Trophoblast cell (in vitro differentiated cells and primary cell): ENCODE results near the gene LSS.

Source experiments
- DNase-seq, 2 donors: peaks; one replicate each; pipeline ENCODE4 v3.0.0-alpha.2; 2016
- H2AFZ ChIP-seq: 2 replicates; pipeline ENCODE4 v1.6.1; 2013; ENCODE audit warnings: low read length, moderate library complexity, mild to moderate bottlenecking; ENCODE audit not compliant: insufficient read depth, poor library complexity
- H2AK5ac ChIP-seq: 2 replicates; pipeline ENCODE4 v1.6.1; 2013; ENCODE audit warnings: mild to moderate bottlenecking, low read length
- H2BK120ac ChIP-seq: 2 replicates; pipeline ENCODE4 v1.6.1; 2013; ENCODE audit warnings: low read length, mild to moderate bottlenecking, moderate library complexity; ENCODE audit not compliant: insufficient read depth, poor library complexity
- H2BK12ac ChIP-seq: 2 replicates; pipeline ENCODE4 v1.6.1; 2013; ENCODE audit warnings: mild to moderate bottlenecking, low read length, moderate library complexity
- H2BK5ac ChIP-seq: 2 replicates; pipeline ENCODE4 v1.6.1; 2013; ENCODE audit warnings: low read length, low read depth, moderate library complexity, mild to moderate bottlenecking; ENCODE audit not compliant: poor library complexity
- H3K14ac ChIP-seq: 2 replicates; pipeline ENCODE4 v1.6.1; 2013; ENCODE audit warnings: mild to moderate bottlenecking, low read length
- H3K18ac ChIP-seq: 2 replicates; pipeline ENCODE4 v1.6.1; 2013; ENCODE audit warnings: mild to moderate bottlenecking, low read length
- H3K23ac ChIP-seq: 2 replicates; pipeline ENCODE4 v1.6.1; 2013; ENCODE audit warnings: low read length
- H3K27ac ChIP-seq: 2 replicates; pipeline ENCODE4 v1.5.1; 2013; ENCODE audit warnings: low read depth, mild to moderate bottlenecking, inconsistent platforms, low read length, moderate library complexity
- H3K27me3 ChIP-seq: 2 replicates; pipeline ENCODE4 v1.6.1; 2013; ENCODE audit warnings: inconsistent platforms, mild to moderate bottlenecking, low read length, moderate library complexity; ENCODE audit not compliant: insufficient read depth
- H3K36me3 ChIP-seq, 2 experiments: 1 replicate in 1 of 2; 2 replicates in 1 of 2; pipeline ENCODE4 v1.6.1; 2013; ENCODE audit warnings: low read length in 2 of 2, mild to moderate bottlenecking in 2 of 2, moderate library complexity in 1 of 2; ENCODE audit not compliant: insufficient read depth in 2 of 2, control insufficient read depth in 1 of 2
- H3K4ac ChIP-seq: 2 replicates; pipeline ENCODE4 v1.6.1; 2013; ENCODE audit warnings: low read depth, mild to moderate bottlenecking, low read length, moderate library complexity
- H3K4me1 ChIP-seq, 2 experiments: 1 replicate in 1 of 2; 2 replicates in 1 of 2; pipeline ENCODE4 v1.6.1; 2013; ENCODE audit warnings: low read length in 2 of 2, mild to moderate bottlenecking in 2 of 2, moderate library complexity in 1 of 2; ENCODE audit not compliant: insufficient read depth in 2 of 2, control insufficient read depth in 1 of 2
- H3K4me2 ChIP-seq: 2 replicates; pipeline ENCODE4 v1.6.1; 2013; ENCODE audit warnings: inconsistent platforms, mild to moderate bottlenecking, low read length, moderate library complexity
- H3K4me3 ChIP-seq: 2 replicates; pipeline ENCODE4 v1.5.1; 2013; ENCODE audit warnings: mild to moderate bottlenecking, low read depth, low read length, inconsistent platforms
- H3K79me1 ChIP-seq: one replicate; pipeline ENCODE4 v1.6.1; 2013; ENCODE audit warnings: low read length
- H3K79me2 ChIP-seq: 2 replicates; pipeline ENCODE4 v1.6.1; 2013; ENCODE audit warnings: low read length, mild to moderate bottlenecking; ENCODE audit not compliant: control insufficient read depth, insufficient read depth, poor library complexity
- H3K9ac ChIP-seq: 2 replicates; pipeline ENCODE4 v1.6.1; 2013; ENCODE audit warnings: mild to moderate bottlenecking, low read length
- H3K9me3 ChIP-seq: 2 replicates; pipeline ENCODE4 v1.6.1; 2013; ENCODE audit warnings: low read depth, mild to moderate bottlenecking, control low read depth, inconsistent platforms, low read length; ENCODE audit not compliant: insufficient read depth
- H4K12ac ChIP-seq: 2 replicates; pipeline ENCODE4 v1.6.1; 2013; ENCODE audit warnings: low read depth, mild to moderate bottlenecking, low read length, moderate library complexity
- H4K8ac ChIP-seq: 2 replicates; pipeline ENCODE4 v1.6.1; 2013; ENCODE audit warnings: low read depth, mild to moderate bottlenecking, low read length, moderate library complexity
- H4K91ac ChIP-seq: one replicate; pipeline ENCODE4 v1.6.1; 2013; ENCODE audit warnings: low read depth, mild to moderate bottlenecking, low read length, moderate library complexity
- WGBS: extraction: QIAGEN DNeasy Blood & Tissue Kit; methylation state at CpG from one replicate; pipeline ENCODE4 v1.1.7; 2013; ENCODE audit warnings: missing lambda C conversion rate; ENCODE audit not compliant: insufficient read length, insufficient coverage; ENCODE audit errors: extremely low coverage; 5-methylcytosine and 5-hydroxymethylcytosine counted together

LSS gene

DNA sequence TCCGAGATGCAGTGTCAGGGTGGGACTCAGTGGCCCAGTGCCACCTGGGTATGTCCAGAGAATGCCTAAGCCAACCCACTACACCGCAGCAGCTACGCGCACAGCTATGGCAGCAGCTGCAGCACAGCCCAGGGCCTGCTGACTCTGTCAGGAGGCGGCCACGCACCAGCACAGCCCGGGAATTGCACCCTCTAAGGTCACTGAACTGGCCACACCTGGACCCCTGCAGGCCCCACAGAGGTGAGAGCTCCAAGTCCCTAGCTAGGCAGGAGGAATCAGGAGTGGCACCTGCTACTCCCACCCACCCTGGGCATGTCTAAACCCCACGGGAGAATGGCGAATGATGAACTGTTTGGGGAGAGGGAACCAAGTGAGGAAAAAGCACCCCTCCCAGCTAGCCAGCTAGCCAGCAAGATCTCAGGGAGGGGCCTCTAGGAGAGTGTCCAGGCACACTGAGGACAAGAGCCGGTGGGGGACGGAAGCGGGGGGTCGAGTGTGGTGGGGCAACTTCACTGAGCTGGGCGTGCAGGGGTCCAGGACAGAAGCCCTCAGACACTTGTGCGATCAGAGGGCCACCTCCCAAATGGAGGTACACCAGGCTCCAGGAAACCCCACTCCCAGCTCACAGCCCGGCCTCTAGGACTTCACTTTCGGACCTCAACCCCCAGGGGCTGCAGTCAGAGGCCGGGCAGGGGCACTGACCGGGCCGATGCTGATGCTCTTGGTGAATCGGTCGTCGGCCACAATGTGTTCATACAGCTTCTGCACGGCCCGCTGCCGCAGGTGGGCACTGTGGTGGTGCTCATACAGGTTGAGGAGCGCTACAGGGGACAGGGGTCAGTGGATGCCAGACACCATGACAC lies 13.9 kb downstream of the LSS start:
- DNase-seq: no peak

DNA sequence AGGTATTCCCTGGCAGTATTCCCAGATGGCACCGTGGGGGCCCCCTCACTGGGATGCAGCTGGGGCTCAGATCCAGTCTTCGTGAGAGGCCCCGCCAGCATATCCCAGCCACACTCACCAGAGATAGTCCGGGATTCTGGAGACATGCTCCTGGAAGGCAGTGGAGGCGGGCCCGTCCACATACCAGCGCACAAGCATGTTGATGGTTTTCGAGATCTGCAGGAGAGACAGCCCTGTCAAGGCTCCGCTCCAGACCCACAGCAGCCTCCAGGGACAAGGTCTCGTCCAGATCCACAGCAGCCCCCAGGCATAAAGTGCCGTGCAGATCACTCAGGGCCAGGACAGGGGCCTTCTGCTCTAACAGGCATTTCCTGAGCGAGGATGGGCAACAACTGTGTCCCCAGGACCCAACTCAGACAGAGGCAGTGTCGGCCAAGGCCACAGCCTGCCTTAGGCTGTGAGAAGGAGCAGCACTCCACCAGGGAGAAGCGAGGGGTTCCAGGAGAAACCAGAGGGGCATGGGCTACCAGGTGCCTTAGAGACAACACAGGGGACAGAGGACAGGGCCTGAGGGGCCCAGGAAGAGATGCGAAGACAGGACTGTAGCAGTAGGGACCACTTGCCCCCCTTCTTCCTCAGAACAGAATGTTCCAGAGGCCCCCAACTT lies 14.8 kb downstream of the LSS start:
- Histone ChIP-seq H3K4me1 (peaks cover 19 to 24% of the 10 kb centered on the region in 2 experiments), H4K12ac (no peak overlapping the region), H4K8ac (no peak overlapping the region), H3K14ac (no peak overlapping the region), H2AK5ac (peak overlapping the region; percentile 22), H3K79me2 (peaks cover 2% of the 10 kb centered on the region), H4K91ac (peak overlapping the region; percentile 45), H3K4me2 (no peak overlapping the region), H2BK120ac (peak overlapping the region; percentile 13), H3K79me1 (peaks cover 11% of the 10 kb centered on the region), H3K4ac (no peak overlapping the region), H3K9ac (no peak overlapping the region), H3K4me3 (no peak overlapping the region), H3K36me3 (peaks cover 69 to 75% of the 10 kb centered on the region in 2 experiments), H3K23ac (no peak overlapping the region), H3K9me3 (no peaks in the 10 kb centered on the region), H3K27me3 (no peaks in the 10 kb centered on the region), H3K18ac (peak overlapping the region; percentile 60), H3K27ac (peak overlapping the region; percentile 48), H2AFZ (no peak overlapping the region), H2BK5ac (peak overlapping the region; percentile 2), H2BK12ac (no peak overlapping the region)
- WGBS: no CpG with 5 or more reads among the region's 15 CpGs
- DNase-seq: peak; percentile 89 to 92

More for the DNA sequence above, 13.9 kb downstream of the LSS start:
- peak overlapping the region; percentile 7 for H4K91ac ChIP-seq
- H2BK120ac ChIP-seq: no peak overlapping the region
- H2BK5ac ChIP-seq: no peak overlapping the region
- WGBS: no CpG with 5 or more reads among the region's 27 CpGs
- no peak overlapping the region for H2AK5ac ChIP-seq
- no peak overlapping the region for H3K4ac ChIP-seq
- H3K4me2 ChIP-seq: no peak overlapping the region
- no peak overlapping the region for H3K18ac ChIP-seq
- H3K79me2 ChIP-seq: peaks cover 2% of the 10 kb centered on the region
- H3K36me3 ChIP-seq: peaks cover 69 to 74% of the 10 kb centered on the region in 2 experiments
- H3K4me1 ChIP-seq: peaks cover 19 to 24% of the 10 kb centered on the region in 2 experiments
- H4K8ac ChIP-seq: no peak overlapping the region
- H3K4me3 ChIP-seq: no peak overlapping the region
- H3K9me3 ChIP-seq: no peaks in the 10 kb centered on the region
- no peak overlapping the region for H2AFZ ChIP-seq
- no peak overlapping the region for H3K9ac ChIP-seq
- peak overlapping the region; percentile 22 for H3K14ac ChIP-seq
- no peaks in the 10 kb centered on the region for H3K27me3 ChIP-seq
- H2BK12ac ChIP-seq: no peak overlapping the region
- no peak overlapping the region for H3K27ac ChIP-seq
- H3K23ac ChIP-seq: no peak overlapping the region
- H3K79me1 ChIP-seq: peaks cover 11% of the 10 kb centered on the region
- no peak overlapping the region for H4K12ac ChIP-seq

DNA sequence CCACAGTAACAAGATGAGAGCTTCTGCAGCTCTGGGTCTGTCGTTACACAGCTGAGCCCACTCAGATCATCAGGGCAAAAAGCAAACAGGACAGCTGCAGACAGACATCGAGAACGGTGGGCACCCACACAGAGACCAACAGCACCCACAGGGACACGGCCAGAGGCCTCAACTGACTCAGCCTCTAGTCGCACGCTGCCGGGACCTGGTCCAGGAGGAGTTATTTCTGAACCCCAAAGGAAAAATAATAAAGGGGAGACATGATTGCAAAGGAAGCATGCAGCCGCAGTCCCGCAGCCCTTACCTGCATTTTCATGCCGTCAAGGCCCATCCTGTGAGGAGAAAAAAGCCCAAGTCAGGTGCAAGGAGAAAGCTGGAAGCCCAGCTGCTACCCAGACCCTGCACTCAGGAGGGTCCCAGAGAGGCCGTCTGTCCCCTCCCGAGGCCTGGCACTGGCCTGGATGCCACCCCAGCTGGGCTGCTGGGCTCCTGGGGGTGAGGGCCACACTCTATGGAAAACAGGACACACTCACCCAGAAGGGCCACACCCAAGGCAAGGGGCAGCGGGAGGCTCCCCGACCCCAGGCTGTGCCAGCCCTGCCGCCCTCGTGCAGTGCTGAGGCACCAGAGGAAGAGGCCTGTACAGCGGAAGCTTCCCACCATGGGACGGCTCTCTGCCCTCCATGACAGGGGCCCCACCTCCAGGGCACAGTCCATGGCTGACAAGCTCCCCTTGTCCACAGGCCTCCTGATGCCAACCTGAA lies 15.7 kb downstream of the LSS start:
- DNase-seq: no peak
- Histone ChIP-seq H2BK12ac (peak overlapping the region; percentile 34), H3K18ac (peak overlapping the region; percentile 60), H2BK5ac (peak overlapping the region; percentile 2), H3K79me1 (peaks cover 11% of the 10 kb centered on the region), H2BK120ac (peak overlapping the region; percentile 13), H3K36me3 (peaks cover 77 to 81% of the 10 kb centered on the region in 2 experiments), H3K23ac (no peak overlapping the region), H3K4ac (peak overlapping the region; percentile 16), H3K4me1 (peaks cover 19 to 24% of the 10 kb centered on the region in 2 experiments), H2AFZ (no peak overlapping the region), H4K8ac (peak overlapping the region; percentile 12), H3K14ac (peak overlapping the region; percentile 43), H4K12ac (no peak overlapping the region), H3K4me3 (no peak overlapping the region), H3K27me3 (no peaks in the 10 kb centered on the region), H3K4me2 (no peak overlapping the region), H3K79me2 (peaks cover 2% of the 10 kb centered on the region), H2AK5ac (peak overlapping the region; percentile 22), H4K91ac (peak overlapping the region; percentile 45), H3K27ac (peak overlapping the region; percentile 48), H3K9me3 (no peaks in the 10 kb centered on the region), H3K9ac (no peak overlapping the region)
- no CpG with 5 or more reads among the region's 18 CpGs for WGBS
